Stimulated activated naive CD8-positive, alpha-beta T cell treated with anti-CD3 and anti-CD28 coated beads, Interleukin-15, Interleukin-2, amounts not matched to agents 100 ng/mL and 50 ng/mL, for 24 hours (primary cell): ENCODE results near the gene SLC25A53.
"Not testable (repeated sequence)": the region's sequence is repeated elsewhere in the genome, so short reads cannot be mapped to it uniquely, and the experiment has no call there.

Experiments
- H3K27ac Mint-ChIP-seq: one replicate; pipeline ENCODE4 v1.8.0; 2021; ENCODE audit warnings: mild to moderate bottlenecking, mixed read lengths
- H3K27me3 Mint-ChIP-seq: one replicate; pipeline ENCODE4 v1.8.0; 2021; ENCODE audit warnings: mixed read lengths
- H3K36me3 Mint-ChIP-seq: one replicate; pipeline ENCODE4 v1.8.0; 2021; ENCODE audit warnings: low read depth, mixed read lengths
- H3K4me1 Mint-ChIP-seq: one replicate; pipeline ENCODE4 v1.8.0; 2021; ENCODE audit warnings: low read depth, mixed read lengths
- H3K4me3 Mint-ChIP-seq: one replicate; pipeline ENCODE4 v1.8.0; 2021; ENCODE audit warnings: mild to moderate bottlenecking, mixed read lengths
- H3K9me3 Mint-ChIP-seq: one replicate; pipeline ENCODE4 v1.8.0; 2021; ENCODE audit warnings: mixed read lengths

The SLC25A53 gene

DNA sequence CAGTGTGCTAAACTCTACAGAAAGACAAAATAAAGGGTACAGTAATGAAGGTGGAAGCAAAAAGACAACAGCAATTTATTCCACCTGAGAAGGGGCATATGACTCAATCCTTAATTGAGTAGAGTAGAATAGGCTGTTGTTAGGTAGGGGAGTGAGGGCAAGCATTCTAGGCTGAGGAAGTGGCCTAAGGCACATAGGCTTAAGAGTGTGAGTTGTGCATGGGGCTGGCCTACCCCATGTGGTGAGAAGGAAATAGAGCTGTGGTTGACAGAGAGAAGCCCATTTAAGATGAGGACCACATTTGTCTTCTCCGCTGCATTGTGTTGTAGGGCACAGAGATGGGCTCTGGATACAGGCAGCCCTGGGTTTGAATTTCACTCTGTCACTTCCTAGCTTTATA is 47.9 kb downstream of the SLC25A53 start:
- Mint-ChIP-seq H3K27me3 (no peaks in the 10 kb centered on the region), H3K36me3 (peaks cover 6% of the 10 kb centered on the region), H3K4me1 (peaks cover 46% of the 10 kb centered on the region), H3K9me3 (no peaks in the 10 kb centered on the region), H3K4me3 (peak overlapping the region; percentile 30), H3K27ac (no peak overlapping the region)

DNA sequence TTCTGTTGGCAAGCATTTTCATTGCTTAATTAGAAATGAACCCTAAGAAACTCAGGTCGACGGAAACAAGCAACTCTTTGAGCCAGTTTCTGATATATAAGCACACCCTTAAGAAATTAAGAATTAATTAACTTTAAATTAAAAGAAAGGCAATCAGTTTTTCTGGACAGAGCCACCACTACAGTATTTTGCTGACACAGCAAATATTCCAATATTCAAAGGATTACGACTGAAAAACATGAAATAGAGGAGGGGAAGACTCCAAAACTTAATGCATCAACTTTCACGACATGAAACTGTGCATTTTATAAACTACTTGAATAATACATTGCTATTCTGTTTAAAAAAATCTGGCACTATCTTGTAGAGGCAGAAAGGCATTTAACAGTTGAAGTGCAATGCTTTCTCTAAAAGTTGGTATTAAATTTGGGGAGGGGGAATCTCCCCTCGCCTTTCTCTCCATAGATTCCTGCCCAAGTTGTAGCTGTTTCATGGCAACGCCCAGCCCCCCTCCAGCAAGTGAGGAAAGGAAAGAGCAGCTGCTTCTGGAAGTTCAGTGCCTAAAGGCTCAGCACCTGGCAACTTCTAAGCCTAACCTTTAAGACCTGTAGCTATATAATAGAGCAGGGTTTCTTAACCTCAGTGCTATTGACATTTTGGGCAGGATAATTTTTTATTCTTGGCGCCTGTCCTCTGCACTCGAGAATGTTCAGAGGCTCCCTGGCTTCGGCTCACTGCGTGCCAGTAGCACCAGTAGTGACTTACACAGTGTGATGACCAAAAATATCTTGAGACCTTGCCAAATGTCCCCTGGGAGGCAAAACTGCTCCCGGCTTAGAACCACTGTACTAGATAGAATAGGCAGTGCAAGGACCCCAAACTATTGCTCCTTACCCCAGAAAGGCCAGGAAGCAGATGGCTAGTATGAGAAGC is 51.2 kb downstream of the SLC25A53 start:
- Mint-ChIP-seq H3K36me3 (peaks cover 11% of the 10 kb centered on the region), H3K4me1 (peaks cover 32% of the 10 kb centered on the region), H3K9me3 (no peaks in the 10 kb centered on the region), H3K4me3 (no peak overlapping the region), H3K27me3 (no peaks in the 10 kb centered on the region), H3K27ac (no peak overlapping the region)

DNA sequence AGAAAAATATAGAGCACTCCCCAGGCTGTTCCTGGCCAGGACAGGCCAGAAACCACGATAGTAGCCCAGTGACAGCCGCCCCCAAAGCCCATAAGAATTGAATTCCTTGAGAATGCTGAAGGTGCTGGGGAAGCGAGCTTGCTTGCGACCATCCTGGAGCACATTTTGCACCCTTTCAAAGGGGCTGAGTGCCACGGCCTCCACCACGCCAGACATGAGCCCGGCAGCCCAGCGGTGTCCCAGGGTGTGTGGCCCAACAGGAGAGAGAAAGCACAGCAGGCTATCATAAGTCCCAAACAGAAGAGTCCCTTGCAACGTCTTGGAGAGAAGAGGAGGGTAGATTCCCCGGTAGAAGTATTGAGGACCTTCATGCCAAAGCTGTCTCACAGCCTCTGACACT is 52.1 kb downstream of the SLC25A53 start:
- Mint-ChIP-seq H3K36me3 (peaks cover 11% of the 10 kb centered on the region), H3K4me1 (peaks cover 23% of the 10 kb centered on the region), H3K27ac (no peak overlapping the region), H3K27me3 (no peaks in the 10 kb centered on the region), H3K9me3 (no peaks in the 10 kb centered on the region), H3K4me3 (no peak overlapping the region)

DNA sequence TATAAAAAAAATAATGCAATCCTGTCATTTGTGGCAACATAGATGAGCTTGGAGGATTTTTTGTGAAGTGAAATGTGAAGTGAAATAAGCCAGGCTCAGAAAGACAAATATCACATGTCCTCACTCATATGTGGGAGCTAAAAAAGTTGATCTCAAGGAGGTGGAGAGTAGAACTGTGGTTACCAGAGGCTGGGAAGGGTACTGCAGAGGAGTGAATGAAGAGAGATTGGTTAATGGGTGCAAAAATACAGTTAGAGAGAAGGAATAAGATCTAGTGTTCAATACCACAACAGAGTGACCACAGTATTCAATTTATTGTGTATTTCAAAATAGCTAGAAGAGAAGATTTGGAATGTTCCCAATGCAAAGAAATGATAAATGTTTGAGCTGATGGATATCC is 57.9 kb downstream of the SLC25A53 start:
- H3K9me3 Mint-ChIP-seq: no peaks in the 10 kb centered on the region
- no peak overlapping the region for H3K4me3 Mint-ChIP-seq
- no peak overlapping the region for H3K27ac Mint-ChIP-seq
- no peaks in the 10 kb centered on the region for H3K27me3 Mint-ChIP-seq
- H3K4me1 Mint-ChIP-seq: no peaks in the 10 kb centered on the region
- H3K36me3 Mint-ChIP-seq: peaks cover 5% of the 10 kb centered on the region

DNA sequence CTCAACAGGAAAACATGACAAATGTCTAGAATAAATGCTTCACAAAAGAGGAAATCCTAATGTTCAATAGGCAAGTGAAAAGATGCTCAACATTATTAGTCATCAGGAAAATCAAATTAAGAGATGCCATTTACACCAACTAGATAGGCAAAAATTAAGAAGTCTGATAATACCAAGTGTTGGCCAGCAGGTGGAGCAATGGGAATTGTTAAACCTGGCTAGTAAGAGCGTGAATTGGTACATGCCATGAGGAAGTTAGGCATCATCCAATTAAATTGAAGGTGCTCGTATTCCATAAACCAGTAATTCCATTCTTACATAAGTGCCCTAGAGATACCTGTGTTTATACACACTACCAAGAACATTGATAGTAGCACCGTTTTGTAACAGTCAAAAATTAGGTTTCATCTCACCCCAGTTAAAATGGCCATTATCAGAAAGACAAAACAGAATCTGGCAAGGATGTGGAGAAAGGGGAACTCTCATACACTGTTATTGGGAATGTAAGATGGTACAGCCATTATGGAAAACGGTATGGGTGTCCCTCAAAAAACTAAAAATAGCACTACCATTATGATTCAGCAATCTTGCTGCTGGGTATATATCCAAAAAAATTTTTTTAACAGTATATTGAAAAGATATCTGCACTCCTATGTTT is 58.5 kb downstream of the SLC25A53 start:
- Mint-ChIP-seq H3K4me1 (no peaks in the 10 kb centered on the region), H3K4me3 (no peak overlapping the region), H3K27ac (no peak overlapping the region), H3K36me3 (peaks cover 4% of the 10 kb centered on the region), H3K27me3 (no peaks in the 10 kb centered on the region), H3K9me3 (no peaks in the 10 kb centered on the region)

DNA sequence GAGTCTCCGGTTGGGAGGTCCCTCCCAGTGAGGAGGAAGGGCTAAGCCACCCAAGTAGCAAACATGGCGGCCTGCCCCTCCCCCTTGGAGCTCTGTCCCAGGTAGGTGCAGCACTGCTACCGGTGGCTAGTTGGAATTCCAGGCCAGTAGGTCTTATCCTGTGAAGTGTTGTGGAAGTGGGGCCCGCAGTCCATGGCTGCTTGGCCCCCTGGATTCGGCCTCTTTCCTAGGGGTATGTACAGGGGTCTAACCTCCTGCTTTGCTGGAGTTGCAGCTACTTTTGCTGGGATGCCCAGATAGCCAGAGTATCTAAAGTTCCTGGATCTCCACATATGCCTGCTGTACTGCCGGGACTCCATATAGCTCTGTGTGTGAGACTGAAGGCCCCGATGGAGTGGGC is 70.9 kb downstream of the SLC25A53 start:
- no peak overlapping the region for H3K4me3 Mint-ChIP-seq
- no peaks in the 10 kb centered on the region for H3K4me1 Mint-ChIP-seq
- peaks cover 10% of the 10 kb centered on the region for H3K27me3 Mint-ChIP-seq
- no peaks in the 10 kb centered on the region for H3K9me3 Mint-ChIP-seq
- no peak overlapping the region for H3K27ac Mint-ChIP-seq
- H3K36me3 Mint-ChIP-seq: no peaks in the 10 kb centered on the region

DNA sequence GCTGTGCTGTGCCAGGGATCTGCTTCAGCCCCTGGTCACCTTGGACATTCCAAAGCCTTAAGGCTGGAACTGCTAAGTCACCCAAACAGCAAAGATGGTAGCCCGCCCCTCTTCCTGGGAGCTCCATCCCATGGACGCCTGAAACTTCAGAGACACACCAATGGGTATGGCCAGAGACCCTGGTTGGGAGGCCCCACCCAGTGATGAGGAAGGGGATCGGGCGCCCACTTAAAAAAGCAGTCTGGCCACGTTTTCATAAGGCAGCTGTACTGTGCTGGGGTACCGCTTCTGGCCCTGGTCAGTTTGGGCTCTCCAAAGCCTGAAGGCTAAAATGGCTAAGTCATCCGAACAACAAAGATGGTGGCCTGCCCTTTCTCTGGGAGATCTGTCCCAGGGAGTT is 71.3 kb downstream of the SLC25A53 start:
- H3K27me3 Mint-ChIP-seq: peaks cover 10% of the 10 kb centered on the region
- H3K36me3 Mint-ChIP-seq: no peaks in the 10 kb centered on the region
- H3K27ac Mint-ChIP-seq: no peak overlapping the region
- H3K4me1 Mint-ChIP-seq: no peaks in the 10 kb centered on the region
- no peak overlapping the region for H3K4me3 Mint-ChIP-seq
- no peaks in the 10 kb centered on the region for H3K9me3 Mint-ChIP-seq

DNA sequence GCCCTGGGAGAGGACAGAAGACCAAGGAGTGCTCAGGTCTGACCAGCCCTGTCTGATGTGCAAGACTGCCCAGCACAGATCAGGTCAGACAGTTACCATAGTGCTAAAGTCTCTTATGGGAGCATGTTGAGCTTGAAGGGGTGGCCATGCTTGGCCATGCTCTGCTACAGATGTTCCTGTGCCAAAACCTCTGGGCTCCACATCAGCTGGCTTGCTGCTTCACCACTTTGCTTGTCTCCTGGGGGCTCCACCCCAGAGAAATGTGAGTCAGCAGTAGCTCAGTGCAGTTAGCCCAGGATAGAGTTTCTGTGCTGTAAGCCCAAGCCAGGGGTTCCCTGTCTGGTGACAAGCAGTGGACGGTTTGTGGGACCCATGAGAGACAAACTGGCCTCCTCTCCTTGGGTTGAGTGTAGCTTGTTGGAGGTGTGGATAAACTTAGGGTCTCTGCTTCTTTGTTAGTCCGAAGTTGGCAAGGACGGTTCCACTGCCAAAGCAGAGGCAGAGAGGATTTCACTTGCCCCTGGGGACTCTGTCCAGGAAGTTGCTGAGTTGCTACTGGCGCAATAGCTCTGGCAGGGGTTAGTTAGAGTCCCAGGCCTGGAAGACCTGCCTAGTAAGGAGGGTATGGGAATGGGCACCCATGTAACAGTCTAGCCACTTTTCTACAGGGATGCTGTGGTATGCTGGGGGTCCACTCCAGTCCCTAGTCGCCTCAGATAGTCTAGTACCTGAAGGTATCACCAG is 72.1 kb downstream of the SLC25A53 start:
- Mint-ChIP-seq H3K27ac (no peak overlapping the region), H3K27me3 (peaks cover 10% of the 10 kb centered on the region)

DNA sequence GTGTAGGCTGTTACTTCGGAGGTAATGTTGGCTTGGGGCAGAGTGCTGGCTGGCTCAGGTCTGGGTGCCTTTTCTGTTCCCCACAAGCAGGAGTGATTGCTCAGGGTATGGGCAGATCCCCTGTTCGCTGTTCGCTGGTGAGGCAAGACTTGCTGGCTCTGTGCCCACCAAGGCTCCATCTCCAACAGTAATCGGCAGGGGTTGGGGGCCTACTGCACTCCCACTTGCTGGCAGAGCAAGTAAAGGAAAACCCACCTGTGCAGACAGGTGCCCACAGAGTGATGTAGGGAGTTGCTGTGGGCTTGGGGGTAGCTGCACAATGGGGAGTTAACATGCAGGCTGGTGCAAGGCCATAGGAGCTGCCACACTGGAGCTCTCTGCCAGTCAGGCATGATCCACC is 72.7 kb downstream of the SLC25A53 start:
- Mint-ChIP-seq H3K4me3 (no peak overlapping the region), H3K4me1 (no peaks in the 10 kb centered on the region), H3K27me3 (peaks cover 10% of the 10 kb centered on the region), H3K27ac (no peak overlapping the region), H3K9me3 (no peaks in the 10 kb centered on the region), H3K36me3 (no peaks in the 10 kb centered on the region)

More for the DNA sequence above, 72.1 kb downstream of the SLC25A53 start:
- H3K9me3 Mint-ChIP-seq: no peaks in the 10 kb centered on the region
- H3K36me3 Mint-ChIP-seq: no peaks in the 10 kb centered on the region
- H3K4me1 Mint-ChIP-seq: no peaks in the 10 kb centered on the region
- no peak overlapping the region for H3K4me3 Mint-ChIP-seq

DNA sequence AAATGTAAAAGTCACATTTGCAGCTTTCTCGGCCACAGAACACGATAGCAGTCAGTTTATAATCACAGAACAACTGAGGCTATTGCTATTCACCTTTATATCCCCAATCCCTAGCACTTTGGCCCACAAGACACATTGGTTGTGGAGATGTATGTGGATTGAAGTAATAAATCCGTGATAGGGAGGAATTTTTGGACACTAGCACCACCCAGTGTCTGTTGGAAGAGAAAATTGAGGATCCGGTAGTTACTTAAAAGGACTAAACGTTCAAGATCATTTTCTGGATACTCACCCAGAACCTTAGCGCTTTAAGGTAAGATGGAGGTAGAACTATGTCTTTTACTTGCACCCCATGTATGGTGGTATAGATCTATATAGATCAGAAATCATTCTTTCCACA is 79.0 kb downstream of the SLC25A53 start:
- H3K9me3 Mint-ChIP-seq, H3K4me3 Mint-ChIP-seq, H3K4me1 Mint-ChIP-seq, H3K36me3 Mint-ChIP-seq, H3K27ac Mint-ChIP-seq, H3K27me3 Mint-ChIP-seq: not testable (repeated sequence)

DNA sequence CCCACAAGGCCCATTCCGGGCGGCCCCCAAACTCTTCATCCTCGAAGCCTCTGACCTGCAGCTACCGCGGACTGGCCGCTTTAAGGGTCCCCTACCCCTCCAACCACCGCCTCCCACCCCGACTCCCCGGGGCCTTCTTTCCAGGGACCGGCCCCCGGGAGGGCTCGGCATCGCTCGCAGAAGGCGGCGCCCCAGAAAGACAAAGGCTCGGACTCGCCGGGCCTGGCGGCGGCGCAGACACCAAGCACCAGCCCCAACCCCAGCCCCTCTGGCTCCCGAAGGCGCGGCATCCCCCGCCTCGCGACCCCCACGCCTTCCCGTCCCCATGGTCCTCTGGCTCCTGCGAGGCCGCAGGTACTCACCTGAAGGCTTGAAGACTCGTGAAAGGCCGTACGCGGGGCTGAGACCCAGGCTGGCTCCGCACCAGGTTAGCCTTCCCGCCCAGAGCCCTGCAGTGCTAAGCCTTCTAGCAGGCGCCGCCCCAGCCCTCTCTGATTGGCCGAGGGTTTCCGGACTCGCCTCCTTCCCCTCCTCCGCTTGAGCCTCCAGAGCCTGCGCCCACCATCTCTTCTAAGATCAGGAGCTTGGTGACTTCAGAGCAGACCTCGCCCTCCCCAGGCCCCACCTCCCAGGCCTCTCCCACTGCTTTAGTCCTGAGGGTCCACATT is 80.9 kb downstream of the SLC25A53 start, which contains the start of gene TMSB15C:
TMSB15C (minus strand) TSS at position 459 of the 668 bp plus-strand sequence.
- not testable (repeated sequence) for H3K9me3 Mint-ChIP-seq, H3K4me1 Mint-ChIP-seq, H3K27me3 Mint-ChIP-seq, H3K4me3 Mint-ChIP-seq, H3K27ac Mint-ChIP-seq, H3K36me3 Mint-ChIP-seq

DNA sequence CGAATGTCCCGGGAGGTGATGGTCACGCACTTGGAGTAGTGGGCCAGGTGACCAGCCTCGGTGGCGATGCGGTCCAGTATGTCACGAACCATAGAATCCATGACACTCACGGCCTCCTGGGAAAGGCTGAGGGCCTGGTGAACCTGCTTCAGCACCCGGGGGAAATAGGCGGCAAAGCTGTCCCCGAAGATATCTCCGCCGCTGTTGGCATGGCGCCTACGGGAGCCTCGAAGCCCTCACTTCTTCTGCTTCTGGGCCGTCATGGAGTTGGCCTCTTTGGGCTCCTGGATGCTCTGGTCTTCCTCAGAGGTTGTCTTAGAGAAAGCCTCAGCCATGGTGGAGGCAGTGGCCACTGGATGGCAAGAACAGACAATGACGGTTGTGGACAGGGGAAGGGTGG is 94.2 kb downstream of the SLC25A53 start:
- H3K4me1 Mint-ChIP-seq, H3K36me3 Mint-ChIP-seq, H3K4me3 Mint-ChIP-seq, H3K27ac Mint-ChIP-seq, H3K9me3 Mint-ChIP-seq, H3K27me3 Mint-ChIP-seq: not testable (repeated sequence)

DNA sequence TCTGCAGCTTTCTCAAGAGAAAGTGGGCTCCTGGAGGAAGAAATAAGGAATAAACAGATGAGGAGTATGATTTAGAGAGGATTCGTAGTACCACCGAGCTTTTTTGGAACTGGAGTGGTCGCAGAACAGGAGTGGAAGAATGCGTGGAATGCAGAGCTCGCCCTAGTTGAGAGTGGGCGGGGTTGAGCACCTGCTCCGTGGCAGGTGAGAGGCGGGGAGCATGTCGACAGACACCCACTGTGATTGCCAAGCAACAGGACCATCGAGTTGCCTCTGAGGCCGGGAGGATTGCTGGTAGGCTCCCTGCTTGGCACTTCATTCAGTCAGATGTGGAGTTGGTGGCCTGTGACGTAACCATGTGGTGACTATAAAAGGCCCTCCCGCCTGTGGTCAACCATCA is 101.9 kb downstream of the SLC25A53 start:
- H3K9me3 Mint-ChIP-seq, H3K27ac Mint-ChIP-seq, H3K4me1 Mint-ChIP-seq, H3K36me3 Mint-ChIP-seq, H3K27me3 Mint-ChIP-seq, H3K4me3 Mint-ChIP-seq: not testable (repeated sequence)
